HepG2 (cell line): Measurements from ENCODE around the gene SPACA4. TPM values are rescaled to one million over a fixed set of nuclear protein-coding genes. Genes with fewer than 3 reads are reported as not detected.

ENCODE experiments used
- BRCA1 ChIP-seq: sonication (generic); formaldehyde crosslinking; IDR thresholded peaks from 2 replicates; pipeline ENCODE4 v1.4.0; 2020; ENCODE audit warnings: missing genetic modification reagents
- HDAC1 ChIP-seq: sonication (generic); formaldehyde crosslinking; IDR thresholded peaks from 2 replicates; pipeline ENCODE4 v1.5.1; 2020; ENCODE audit warnings: mild to moderate bottlenecking, missing genetic modification reagents
- KLF6 ChIP-seq: IDR thresholded peaks from 2 replicates; pipeline ENCODE4 v1.8.0; 2016; ENCODE audit warnings: missing biosample characterization, missing genetic modification reagents
- MTA3 ChIP-seq: sonication (generic); formaldehyde crosslinking; IDR thresholded peaks from 2 replicates; pipeline ENCODE4 v1.4.0; 2020; ENCODE audit warnings: missing genetic modification reagents
- MZF1 ChIP-seq: sonication (generic); formaldehyde crosslinking; IDR thresholded peaks from 2 replicates; pipeline ENCODE4 v1.8.1; 2023; ENCODE audit warnings: mild to moderate bottlenecking, missing genetic modification reagents, borderline replicate concordance
- NAIF1 ChIP-seq: sonication (generic); formaldehyde crosslinking; IDR thresholded peaks from 2 replicates; pipeline ENCODE4 v1.5.0; 2020; ENCODE audit warnings: mild to moderate bottlenecking, missing genetic modification reagents, borderline replicate concordance
- RERE ChIP-seq: IDR thresholded peaks from 2 replicates; pipeline ENCODE4 v1.6.1; 2016; ENCODE audit warnings: low read depth, missing genetic modification reagents, missing compliant biosample characterization
- SMAD9 ChIP-seq: sonication (generic); formaldehyde crosslinking; IDR thresholded peaks from 2 replicates; pipeline ENCODE4 v1.5.1; 2020; ENCODE audit warnings: mild to moderate bottlenecking, missing genetic modification reagents
- TARDBP ChIP-seq: sonication (generic); formaldehyde crosslinking; IDR thresholded peaks from 2 replicates; pipeline ENCODE4 v1.8.0; 2022; ENCODE audit warnings: mild to moderate bottlenecking, missing genetic modification reagents
- TCF12 ChIP-seq, 2 experiments: fragments of 450-650 bp in 1 of 2; sonication (generic) in 1 of 2; formaldehyde crosslinking in 1 of 2; IDR thresholded peaks; 2 replicates each; pipeline versions ENCODE4 v1.6.1 to v1.8.0; 2017 to 2022; ENCODE audit warnings: antibody characterized with exemption in 1 of 2, mild to moderate bottlenecking in 1 of 2, missing genetic modification reagents in 1 of 2, moderate library complexity in 1 of 2
- TFDP2 ChIP-seq: sonication (generic); formaldehyde crosslinking; IDR thresholded peaks from 2 replicates; pipeline ENCODE4 v1.4.0; 2020; ENCODE audit warnings: missing genetic modification reagents
- U2AF1 ChIP-seq: fragments of 200-400 bp; formaldehyde crosslinking; optimal IDR thresholded peaks from 2 replicates; pipeline ENCODE3; 2017; ENCODE audit warnings: mild to moderate bottlenecking, low read depth, low read length
- ZNF263 ChIP-seq: sonication (generic); formaldehyde crosslinking; IDR thresholded peaks from 2 replicates; pipeline ENCODE4 v1.4.0; 2020; ENCODE audit warnings: missing genetic modification reagents
- ZNF644 ChIP-seq: IDR thresholded peaks from 2 replicates; pipeline ENCODE4 v1.6.1; 2016; ENCODE audit warnings: low read depth
- polyA plus RNA-seq, 8 experiments: library from polyadenylated mRNA; depleted of rRNA in 3 of 8; stranded (reverse) in 7 of 8; unstranded in 1 of 8; fragments of >200 nt; fragmentation: Illumina TruSeq in 4 of 8; extraction: Trizol in 4 of 8; gene quantifications; 2 replicates each; pipeline versions ENCODE4 v1.2.1 to v1.2.3, GENCODE V29; 2011 to 2016; ENCODE audit warnings: low read depth in 4 of 8, missing spikeins in 1 of 8, mixed read lengths in 1 of 8; ENCODE audit not compliant: insufficient read depth in 1 of 8
- total RNA-seq, 5 experiments: library from RNA; depleted of rRNA; stranded (reverse); fragments of >200 nt; fragmentation: Illumina TruSeq; extraction: Trizol; gene quantifications; 2 replicates each; pipeline ENCODE4 v1.2.3, GENCODE V29; 2016; ENCODE audit warnings: low read depth in 1 of 5
- TF ChIP-seq, protein P1 (sequence below): sonication (generic); formaldehyde crosslinking; IDR thresholded peaks from 2 replicates; pipeline ENCODE4 v1.8.0; 2022; ENCODE audit warnings: missing genetic modification reagents, mild to moderate bottlenecking, moderate library complexity, borderline replicate concordance
- TF ChIP-seq, protein P2 (sequence below): sonication (generic); formaldehyde crosslinking; IDR thresholded peaks from 2 replicates; pipeline ENCODE4 v1.8.1; 2023; ENCODE audit warnings: mild to moderate bottlenecking, missing genetic modification reagents
- TF ChIP-seq, protein P3 (sequence below): sonication (generic); formaldehyde crosslinking; IDR thresholded peaks from 2 replicates; pipeline ENCODE4 v1.4.0; 2020; ENCODE audit warnings: missing genetic modification reagents

The SPACA4 gene
- total and polyA plus RNA-seq, 2 of the 13 experiments (the other 11 are each of a cell fraction or from before 2014, with no cell fraction given): not detected

DNA sequence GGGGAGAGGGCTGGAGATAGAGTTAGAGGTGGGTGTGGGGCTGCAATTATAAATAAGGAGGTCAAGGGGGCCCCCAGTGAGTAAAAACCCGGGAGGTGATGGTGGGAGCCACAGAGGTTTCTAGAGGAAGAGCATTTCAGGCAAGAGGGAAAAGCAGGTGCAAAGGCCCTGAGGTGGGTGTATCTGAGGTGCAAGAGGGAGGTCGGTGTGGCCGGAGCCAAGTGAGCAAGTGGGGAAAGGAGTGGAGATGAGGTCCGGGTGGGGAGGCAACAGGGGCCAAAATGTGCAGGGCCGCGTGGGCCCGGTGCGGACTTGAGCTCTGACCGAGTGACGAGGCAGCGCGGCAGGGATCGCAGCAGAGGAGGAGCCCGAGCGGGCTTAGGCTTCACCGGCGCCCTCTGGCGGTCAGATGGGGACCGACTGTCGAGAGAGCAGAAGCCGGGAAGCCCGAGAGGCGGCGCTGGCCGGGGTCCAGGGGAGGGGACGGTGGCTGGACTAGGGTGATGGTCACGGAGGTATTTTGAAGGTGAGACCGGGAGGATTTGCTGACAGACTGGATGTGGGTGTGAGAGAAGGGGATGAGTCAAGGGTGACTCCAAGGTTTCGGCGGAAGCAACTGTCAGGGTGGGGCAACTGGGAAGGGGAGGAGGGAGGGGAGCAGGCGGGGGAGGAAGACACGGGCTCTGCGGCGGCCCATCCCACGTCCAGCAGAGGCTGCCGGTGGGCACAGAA lies 17.7 kb upstream of the SPACA4 start (continued):
- no peak for TF ChIP-seq NAIF1 (CRISPR knock-in tag)
- TF ChIP-seq KLF6 (CRISPR knock-in tag): no peak
- TF ChIP-seq, protein P1, sequence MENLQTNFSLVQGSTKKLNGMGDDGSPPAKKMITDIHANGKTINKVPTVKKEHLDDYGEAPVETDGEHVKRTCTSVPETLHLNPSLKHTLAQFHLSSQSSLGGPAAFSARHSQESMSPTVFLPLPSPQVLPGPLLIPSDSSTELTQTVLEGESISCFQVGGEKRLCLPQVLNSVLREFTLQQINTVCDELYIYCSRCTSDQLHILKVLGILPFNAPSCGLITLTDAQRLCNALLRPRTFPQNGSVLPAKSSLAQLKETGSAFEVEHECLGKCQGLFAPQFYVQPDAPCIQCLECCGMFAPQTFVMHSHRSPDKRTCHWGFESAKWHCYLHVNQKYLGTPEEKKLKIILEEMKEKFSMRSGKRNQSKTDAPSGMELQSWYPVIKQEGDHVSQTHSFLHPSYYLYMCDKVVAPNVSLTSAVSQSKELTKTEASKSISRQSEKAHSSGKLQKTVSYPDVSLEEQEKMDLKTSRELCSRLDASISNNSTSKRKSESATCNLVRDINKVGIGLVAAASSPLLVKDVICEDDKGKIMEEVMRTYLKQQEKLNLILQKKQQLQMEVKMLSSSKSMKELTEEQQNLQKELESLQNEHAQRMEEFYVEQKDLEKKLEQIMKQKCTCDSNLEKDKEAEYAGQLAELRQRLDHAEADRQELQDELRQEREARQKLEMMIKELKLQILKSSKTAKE: no peak
- no peak for TF ChIP-seq ZNF644
- TF ChIP-seq RERE (CRISPR knock-in tag): no peak
- TF ChIP-seq U2AF1: no peak
- TF ChIP-seq MTA3: no peak
- TF ChIP-seq TARDBP: no peak
- TF ChIP-seq BRCA1 (CRISPR knock-in tag): no peak
- TF ChIP-seq, protein P2, sequence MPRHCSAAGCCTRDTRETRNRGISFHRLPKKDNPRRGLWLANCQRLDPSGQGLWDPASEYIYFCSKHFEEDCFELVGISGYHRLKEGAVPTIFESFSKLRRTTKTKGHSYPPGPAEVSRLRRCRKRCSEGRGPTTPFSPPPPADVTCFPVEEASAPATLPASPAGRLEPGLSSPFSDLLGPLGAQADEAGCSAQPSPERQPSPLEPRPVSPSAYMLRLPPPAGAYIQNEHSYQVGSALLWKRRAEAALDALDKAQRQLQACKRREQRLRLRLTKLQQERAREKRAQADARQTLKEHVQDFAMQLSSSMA (CRISPR knock-in tag): no peak
- no peak for TF ChIP-seq MZF1 (CRISPR knock-in tag)
- TF ChIP-seq HDAC1 (CRISPR knock-in tag): peak; percentile 38; the same call in 1 of the 2 replicates
- TF ChIP-seq TFDP2 (CRISPR knock-in tag): 0 out of 2 replicates have a peak, but pooled peaks have one; percentile 43
- TF ChIP-seq, protein P3, sequence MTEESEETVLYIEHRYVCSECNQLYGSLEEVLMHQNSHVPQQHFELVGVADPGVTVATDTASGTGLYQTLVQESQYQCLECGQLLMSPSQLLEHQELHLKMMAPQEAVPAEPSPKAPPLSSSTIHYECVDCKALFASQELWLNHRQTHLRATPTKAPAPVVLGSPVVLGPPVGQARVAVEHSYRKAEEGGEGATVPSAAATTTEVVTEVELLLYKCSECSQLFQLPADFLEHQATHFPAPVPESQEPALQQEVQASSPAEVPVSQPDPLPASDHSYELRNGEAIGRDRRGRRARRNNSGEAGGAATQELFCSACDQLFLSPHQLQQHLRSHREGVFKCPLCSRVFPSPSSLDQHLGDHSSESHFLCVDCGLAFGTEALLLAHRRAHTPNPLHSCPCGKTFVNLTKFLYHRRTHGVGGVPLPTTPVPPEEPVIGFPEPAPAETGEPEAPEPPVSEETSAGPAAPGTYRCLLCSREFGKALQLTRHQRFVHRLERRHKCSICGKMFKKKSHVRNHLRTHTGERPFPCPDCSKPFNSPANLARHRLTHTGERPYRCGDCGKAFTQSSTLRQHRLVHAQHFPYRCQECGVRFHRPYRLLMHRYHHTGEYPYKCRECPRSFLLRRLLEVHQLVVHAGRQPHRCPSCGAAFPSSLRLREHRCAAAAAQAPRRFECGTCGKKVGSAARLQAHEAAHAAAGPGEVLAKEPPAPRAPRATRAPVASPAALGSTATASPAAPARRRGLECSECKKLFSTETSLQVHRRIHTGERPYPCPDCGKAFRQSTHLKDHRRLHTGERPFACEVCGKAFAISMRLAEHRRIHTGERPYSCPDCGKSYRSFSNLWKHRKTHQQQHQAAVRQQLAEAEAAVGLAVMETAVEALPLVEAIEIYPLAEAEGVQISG (CRISPR knock-in tag): peak; percentile 46; the same call in 1 of the 2 replicates
- TF ChIP-seq TCF12 (IDR thresholded peaks at IDR 0.05): no peak
- TF ChIP-seq TCF12 (CRISPR knock-in tag; IDR thresholded peaks at IDR 0.05): no peak
- peak; percentile 90 for TF ChIP-seq ZNF263 (CRISPR knock-in tag)
- no peak for TF ChIP-seq SMAD9 (CRISPR knock-in tag)
